AG04450 (cell line): ENCODE measurements around the gene DKKL1. TPM values are rescaled to one million over a fixed set of nuclear protein-coding genes. Genes with fewer than 3 reads are reported as not detected.
"Not testable (repeated sequence)": the region's sequence is repeated elsewhere in the genome, so short reads cannot be mapped to it uniquely, and the experiment has no call there.

Experiments
- CTCF ChIA-PET: fragments of 300-600, 350-600 bp; formaldehyde crosslinking; extraction: SDS; loops from one replicate; lab custom pipeline; 2022; ENCODE audit warnings: antibody characterized with exemption, inconsistent platforms; lab: Charles Lee
- POLR2A ChIA-PET: fragments of 350-600 bp; formaldehyde crosslinking; extraction: SDS; loops from one replicate; lab custom pipeline; 2021; ENCODE audit warnings: antibody characterized with exemption, inconsistent platforms; lab: Yijun Ruan, JAX
- DNase-seq: peaks from one replicate; pipeline ENCODE4 v3.0.0-alpha.2; 2011; ENCODE audit warnings: low read depth, low spot score
- H3K27ac ChIP-seq: one replicate; pipeline ENCODE4 v1.5.1; 2012; ENCODE audit warnings: low read depth, low read length, control low read depth
- H3K27me3 ChIP-seq: one replicate; pipeline ENCODE4 v1.6.0; 2012; ENCODE audit warnings: low read length; ENCODE audit not compliant: control insufficient read depth, insufficient read depth
- H3K4me3 ChIP-seq: 2 replicates; pipeline ENCODE4 v1.5.1; 2011; ENCODE audit warnings: mild to moderate bottlenecking, low read depth, low read length, control low read depth
- H3K9me3 ChIP-seq: 2 replicates; pipeline ENCODE4 v1.5.1; 2012; ENCODE audit warnings: low read length; ENCODE audit not compliant: control insufficient read depth, insufficient read depth
- CTCF ChIP-seq: IDR thresholded peaks from 2 replicates; pipeline ENCODE4 v1.5.1; 2011; ENCODE audit warnings: low read depth, low read length, control low read depth, inconsistent platforms
- polyA plus RNA-seq: library from polyadenylated mRNA; depleted of rRNA; stranded (reverse); fragments of >200 nt; gene quantifications from 2 replicates; pipeline ENCODE4 v1.2.3, GENCODE V29; 2011

DKKL1 gene
- polyA plus RNA-seq, 1 experiment: 0.14 TPM

GRCh38 chr19:49364083-49364737 lies 533 bp downstream of the DKKL1 start:
- TF ChIP-seq CTCF: no peak
- no peak for DNase-seq
- CTCF ChIA-PET: no interaction called here
- Histone ChIP-seq H3K4me3 (peak overlapping the region; percentile 27), H3K9me3 (peaks cover 14% of the 10 kb centered on the region), H3K27ac (peak overlapping the region; percentile 39), H3K27me3 (no peaks in the 10 kb centered on the region)
- POLR2A ChIA-PET: no interaction called here

GRCh38 chr19:49366110-49366509 lies 2.4 kb downstream of the DKKL1 start:
- H3K9me3 ChIP-seq: peaks cover 23% of the 10 kb centered on the region
- H3K27me3 ChIP-seq: peaks cover 4% of the 10 kb centered on the region
- H3K4me3 ChIP-seq: no peak overlapping the region
- CTCF ChIA-PET: no interaction called here
- H3K27ac ChIP-seq: no peak overlapping the region
- no peak for DNase-seq
- no peak for TF ChIP-seq CTCF
- POLR2A ChIA-PET: no interaction called here

GRCh38 chr19:49368711-49369358 lies 5.2 kb downstream of the DKKL1 start:
- Histone ChIP-seq H3K27ac (no peak overlapping the region), H3K27me3 (peaks cover 6% of the 10 kb centered on the region), H3K9me3 (peaks cover 21% of the 10 kb centered on the region), H3K4me3 (no peak overlapping the region)
- TF ChIP-seq CTCF: no peak
- POLR2A ChIA-PET: no interaction called here
- DNase-seq: no peak
- CTCF ChIA-PET: no interaction called here

GRCh38 chr19:49371184-49371583 lies 7.5 kb downstream of the DKKL1 start:
- Histone ChIP-seq H3K27me3 (peaks cover 10% of the 10 kb centered on the region), H3K4me3 (no peak overlapping the region), H3K9me3 (peaks cover 21% of the 10 kb centered on the region), H3K27ac (no peak overlapping the region)
- ChIA-PET POLR2A (no interaction called here), CTCF (no interaction called here)
- TF ChIP-seq CTCF: no peak
- no peak for DNase-seq

- H3K27ac ChIP-seq, H3K27me3 ChIP-seq, DNase-seq, CTCF ChIA-PET, H3K4me3 ChIP-seq, POLR2A ChIA-PET: not testable (repeated sequence)
- peaks cover 17% of the 10 kb centered on the region for H3K9me3 ChIP-seq
These were observed 9.5 kb downstream of the DKKL1 start for GRCh38 chr19:49373174-49373573.
